Measurements from ENCODE around the gene MAD2L1BP.
A peak's percentile ranks its signal among the peaks of the same experiment; 100 is the strongest.

Gene MAD2L1BP

GRCh38 chr6:43683708-43684455 is 48.2 kb downstream of the MAD2L1BP start:
- DNase-seq = peak; percentile 35

- peak; percentile 8 for DNase-seq
These were observed 51.4 kb downstream of the MAD2L1BP start for GRCh38 chr6:43687079-43687436.

GRCh38 chr6:43687437-43688347 is 52.1 kb downstream of the MAD2L1BP start, which contains the start of gene MRPS18A:
TSS of gene MRPS18A (minus strand) at chr6:43687791. CDS start at chr6:43687779, 12 bp downstream.
- peak; percentile 83 for DNase-seq

GRCh38 chr6:43689421-43689820 is 53.8 kb downstream of the MAD2L1BP start:
- DNase-seq = no peak

All from inflammatory macrophage treated with lipopolysaccharide for 4 hours (primary cell).